Peyer's patch (tissue), 4 donors: ENCODE results near the gene LTF. TPM values are rescaled to one million over a fixed set of nuclear protein-coding genes. Genes with fewer than 3 reads are reported as not detected.

ENCODE experiments used
- DNase-seq, 3 donors: peaks; one replicate each; pipeline ENCODE4 v3.0.0-alpha.2; 2017 to 2019
- H3K27ac ChIP-seq, 4 donors: fragments of 200-600 bp; sonication (generic); one replicate each; pipeline ENCODE4 v1.5.1; 2016 to 2019
- H3K27me3 ChIP-seq, 2 donors: fragments of 200-600 bp; sonication (generic); one replicate each; pipeline ENCODE4 v1.5.1; 2019
- H3K36me3 ChIP-seq, 3 donors: fragments of 200-600 bp; sonication (generic); one replicate each; pipeline ENCODE4 v1.5.1; 2016 to 2019
- H3K4me1 ChIP-seq, 4 donors: fragments of 200-600 bp; sonication (generic); one replicate each; pipeline ENCODE4 v1.5.1; 2016 to 2019
- H3K4me3 ChIP-seq, 4 donors: fragments of 200-600 bp; sonication (generic); 1 replicate in 3 of 4; 2 replicates in 1 of 4; pipeline ENCODE4 v1.5.1; 2016 to 2019; ENCODE audit warnings: mild to moderate bottlenecking in 1 of 4
- H3K9me3 ChIP-seq, 4 donors: fragments of 200-600 bp; sonication (generic); one replicate each; pipeline ENCODE4 v1.5.1; 2016 to 2019; ENCODE audit warnings: mild to moderate bottlenecking in 1 of 4
- POLR2A ChIP-seq, 2 donors: fragments of 450-650 bp; IDR thresholded peaks; one replicate each; pipeline ENCODE4 v1.5.1; 2017; ENCODE audit warnings: antibody characterized with exemption in 2 of 2, mild to moderate bottlenecking in 2 of 2, moderate library complexity in 2 of 2
- total RNA-seq, 4 donors: library from RNA; depleted of rRNA; stranded (reverse); fragments of >200 nt; gene quantifications; one replicate each; pipeline ENCODE4 v1.1.0, GENCODE V29; 2016
- TF ChIP-seq, protein P1 (sequence below), 6 experiments: fragments of 450-650 bp in 4 of 6; fragments of 200-600 bp in 2 of 6; sonication (generic) in 1 of 6; IDR thresholded peaks; one replicate each; pipeline ENCODE4 v1.5.1; 2017 to 2019; ENCODE audit warnings: antibody characterized with exemption in 6 of 6, mild to moderate bottlenecking in 3 of 6, moderate library complexity in 1 of 6

LTF gene
- total RNA-seq, 4 donors from 2014 or later = 0.38 to 12.4 (median 1.1) TPM; not detected in 1

DNA sequence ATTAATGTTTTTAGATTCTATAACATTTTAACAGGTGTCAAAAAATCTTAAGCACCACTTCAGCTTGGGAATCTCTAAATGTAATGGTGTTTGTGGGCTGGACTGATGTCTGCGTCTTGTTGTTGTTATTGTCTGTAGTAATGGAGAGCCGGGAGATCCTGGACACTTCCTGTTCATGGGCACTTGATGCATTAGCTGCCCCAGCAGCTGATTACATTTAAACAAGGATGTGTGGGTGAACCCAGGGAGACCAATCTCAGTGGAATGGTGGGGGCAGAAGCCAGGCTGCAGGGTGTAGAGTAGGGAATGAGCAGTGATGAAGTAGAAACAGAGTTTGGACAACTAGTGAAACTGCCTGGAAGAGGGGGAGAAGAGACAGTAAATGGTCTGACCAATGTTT is 65.6 kb downstream of the LTF start:
- no peak for DNase-seq
- no peak for TF ChIP-seq POLR2A (IDR thresholded peaks at IDR 0.05)
- TF ChIP-seq, protein P1, sequence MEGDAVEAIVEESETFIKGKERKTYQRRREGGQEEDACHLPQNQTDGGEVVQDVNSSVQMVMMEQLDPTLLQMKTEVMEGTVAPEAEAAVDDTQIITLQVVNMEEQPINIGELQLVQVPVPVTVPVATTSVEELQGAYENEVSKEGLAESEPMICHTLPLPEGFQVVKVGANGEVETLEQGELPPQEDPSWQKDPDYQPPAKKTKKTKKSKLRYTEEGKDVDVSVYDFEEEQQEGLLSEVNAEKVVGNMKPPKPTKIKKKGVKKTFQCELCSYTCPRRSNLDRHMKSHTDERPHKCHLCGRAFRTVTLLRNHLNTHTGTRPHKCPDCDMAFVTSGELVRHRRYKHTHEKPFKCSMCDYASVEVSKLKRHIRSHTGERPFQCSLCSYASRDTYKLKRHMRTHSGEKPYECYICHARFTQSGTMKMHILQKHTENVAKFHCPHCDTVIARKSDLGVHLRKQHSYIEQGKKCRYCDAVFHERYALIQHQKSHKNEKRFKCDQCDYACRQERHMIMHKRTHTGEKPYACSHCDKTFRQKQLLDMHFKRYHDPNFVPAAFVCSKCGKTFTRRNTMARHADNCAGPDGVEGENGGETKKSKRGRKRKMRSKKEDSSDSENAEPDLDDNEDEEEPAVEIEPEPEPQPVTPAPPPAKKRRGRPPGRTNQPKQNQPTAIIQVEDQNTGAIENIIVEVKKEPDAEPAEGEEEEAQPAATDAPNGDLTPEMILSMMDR (IDR thresholded peaks at IDR 0.05) = no peak
- Histone ChIP-seq H3K4me1 (no peaks in the 10 kb centered on the region), H3K4me3 (no peak overlapping the region), H3K27ac (no peak overlapping the region), H3K36me3 (no peaks in the 10 kb centered on the region), H3K27me3 (no peaks in the 10 kb centered on the region), H3K9me3 (no peaks in the 10 kb centered on the region)

DNA sequence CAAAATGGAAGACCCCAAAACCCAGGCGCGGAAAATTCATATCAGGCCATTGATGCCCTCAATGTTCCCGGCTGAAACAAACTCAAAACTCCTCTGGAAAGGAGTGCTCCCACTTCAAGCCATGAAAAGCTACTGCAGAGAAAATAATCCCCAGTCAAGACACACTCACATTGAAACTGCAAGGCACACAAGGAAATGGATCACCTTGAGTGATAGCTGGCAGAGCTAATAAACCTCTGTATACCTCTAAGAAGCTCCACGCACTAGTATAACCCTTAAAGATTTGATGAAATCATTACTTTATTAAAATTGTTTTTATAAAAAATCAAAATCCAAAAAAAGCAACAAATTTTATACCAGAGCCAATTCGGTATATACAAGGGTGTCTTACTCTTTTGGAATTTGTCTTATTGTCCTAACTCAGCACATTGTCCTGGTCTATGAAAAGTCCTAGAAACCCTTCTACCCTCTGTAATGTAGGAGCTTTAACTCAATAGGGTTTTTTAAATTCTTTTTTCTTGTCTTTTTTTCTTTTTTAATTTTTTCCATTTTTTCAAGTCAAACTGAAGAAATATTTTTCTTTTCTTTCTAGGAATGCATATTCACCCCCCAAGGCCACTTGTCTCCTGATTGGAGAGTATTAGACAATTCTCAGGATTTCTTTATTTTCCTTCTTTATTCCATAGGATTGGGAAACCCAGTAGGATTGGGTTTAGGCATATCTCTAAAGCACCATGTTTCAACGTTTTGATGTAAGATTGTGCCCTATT is 66.3 kb downstream of the LTF start:
- Histone ChIP-seq H3K27me3 (no peaks in the 10 kb centered on the region), H3K4me3 (no peak overlapping the region), H3K4me1 (no peaks in the 10 kb centered on the region), H3K36me3 (no peaks in the 10 kb centered on the region), H3K9me3 (no peaks in the 10 kb centered on the region), H3K27ac (no peak overlapping the region)
- TF ChIP-seq, protein P1 (IDR thresholded peaks at IDR 0.05) = no peak
- no peak for TF ChIP-seq POLR2A (IDR thresholded peaks at IDR 0.05)
- no peak for DNase-seq

DNA sequence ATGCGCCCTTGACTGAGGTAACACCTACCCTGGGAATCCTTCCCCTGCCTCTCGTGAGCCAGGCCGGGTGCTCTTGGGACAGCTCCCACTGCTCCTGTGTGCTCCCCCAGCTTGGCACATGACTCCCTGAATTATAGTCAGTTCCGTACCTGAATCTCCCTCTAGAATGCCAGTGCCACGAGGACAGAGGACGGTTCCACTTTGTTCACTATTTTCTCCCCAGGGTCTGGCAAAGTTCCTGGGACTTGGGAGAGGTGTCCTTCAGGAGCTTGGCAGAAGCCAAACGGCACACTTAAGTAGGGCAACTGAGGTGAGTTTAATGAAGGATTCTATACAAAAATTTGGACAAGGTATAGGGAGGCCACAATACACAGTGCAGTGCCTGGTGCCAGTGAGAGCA is 67.6 kb downstream of the LTF start:
- TF ChIP-seq POLR2A (IDR thresholded peaks at IDR 0.05) = no peak
- TF ChIP-seq, protein P1 (IDR thresholded peaks at IDR 0.05) = no peak
- H3K36me3 ChIP-seq = no peaks in the 10 kb centered on the region
- H3K27me3 ChIP-seq = no peaks in the 10 kb centered on the region
- H3K9me3 ChIP-seq = no peaks in the 10 kb centered on the region
- no peak overlapping the region for H3K4me3 ChIP-seq
- no peak overlapping the region for H3K27ac ChIP-seq
- DNase-seq = no peak
- no peaks in the 10 kb centered on the region for H3K4me1 ChIP-seq

DNA sequence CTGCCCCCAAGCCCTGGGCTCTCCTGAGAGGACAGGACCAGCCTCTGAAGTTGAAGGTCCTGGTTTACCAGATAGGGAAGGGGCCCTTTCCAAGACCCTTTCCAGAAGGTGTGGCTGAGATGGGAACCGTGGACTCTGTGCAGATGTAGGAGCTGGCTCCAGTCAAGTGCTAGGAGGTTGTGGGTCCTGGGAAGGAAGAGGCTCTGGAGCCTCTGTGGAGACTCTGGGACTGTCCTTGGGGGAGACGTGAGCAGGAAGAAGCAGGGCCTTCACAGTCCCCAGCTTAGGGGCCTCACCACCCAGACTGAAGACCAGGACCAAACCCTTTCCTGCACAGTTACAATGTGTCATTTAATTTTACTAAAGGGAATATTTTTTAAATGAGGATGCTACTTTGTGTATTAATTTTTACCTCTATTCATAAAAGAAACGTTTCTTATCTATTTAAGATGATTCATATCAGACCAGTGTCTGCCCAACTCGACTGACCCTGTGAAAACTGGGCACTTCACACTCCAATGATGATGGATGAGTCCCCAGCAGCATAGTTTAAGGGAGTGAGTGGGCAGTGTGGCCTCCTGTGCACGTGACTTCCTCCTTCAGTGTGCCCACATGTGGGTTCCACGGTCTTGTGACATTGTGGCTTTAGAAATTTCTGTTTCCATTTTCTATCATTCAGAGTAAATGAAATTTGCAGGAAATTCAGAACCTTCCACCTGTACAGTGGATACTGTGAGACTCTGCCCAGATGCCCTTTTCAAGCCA is 68.8 kb downstream of the LTF start:
- Histone ChIP-seq H3K4me3 (no peak overlapping the region), H3K27me3 (no peaks in the 10 kb centered on the region), H3K36me3 (no peaks in the 10 kb centered on the region), H3K27ac (peak overlapping the region in 1 of 4 donors; percentile 1), H3K9me3 (no peaks in the 10 kb centered on the region), H3K4me1 (no peaks in the 10 kb centered on the region)
- DNase-seq = peak in 2 of 3 donors; percentile 46
- no peak for TF ChIP-seq POLR2A (IDR thresholded peaks at IDR 0.05)
- TF ChIP-seq, protein P1 (IDR thresholded peaks at IDR 0.05) = no peak

DNA sequence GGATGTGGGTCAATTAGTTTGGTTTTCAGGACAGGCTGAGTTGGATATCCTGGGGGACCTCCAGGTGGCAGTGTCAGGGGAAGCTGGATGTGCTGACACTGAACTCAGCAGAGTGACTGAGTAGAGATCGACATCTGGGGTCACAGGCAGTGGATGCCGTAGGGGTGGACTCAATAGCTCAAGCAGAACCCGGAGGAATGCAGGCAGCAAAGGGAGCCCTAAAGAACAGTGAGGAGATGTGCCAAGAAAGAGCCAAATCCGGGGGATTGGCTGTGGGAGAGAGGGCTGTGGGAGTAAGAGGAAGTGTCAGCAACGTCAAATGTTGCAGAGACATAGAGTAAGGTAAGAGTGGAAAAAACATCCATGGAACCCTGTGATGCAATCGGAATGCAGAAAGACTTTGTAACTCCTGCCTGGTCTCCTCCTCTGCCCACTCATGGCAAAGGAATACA is 69.5 kb downstream of the LTF start:
- peak overlapping the region in 1 of 4 donors; percentile 1 for H3K27ac ChIP-seq
- no peak overlapping the region for H3K4me3 ChIP-seq
- DNase-seq = no peak
- no peaks in the 10 kb centered on the region for H3K4me1 ChIP-seq
- no peaks in the 10 kb centered on the region for H3K36me3 ChIP-seq
- no peaks in the 10 kb centered on the region for H3K9me3 ChIP-seq
- H3K27me3 ChIP-seq = no peaks in the 10 kb centered on the region
- TF ChIP-seq POLR2A (IDR thresholded peaks at IDR 0.05) = no peak
- TF ChIP-seq, protein P1 (IDR thresholded peaks at IDR 0.05) = peak in 2 of 6 experiments; percentile 13 to 20
